Keratinocyte (primary cell): ENCODE data around the gene HDGFL2.

Experiments used
- CTCF ChIP-seq, 3 experiments: IDR thresholded peaks in 1 of 3; conservative IDR thresholded peaks in 1 of 3; optimal IDR thresholded peaks in 1 of 3; 2 replicates in 2 of 3; 3 replicates in 1 of 3; pipeline versions ENCODE3 to v1.5.1; 2011; ENCODE audit warnings: low read length in 3 of 3, mild to moderate bottlenecking in 3 of 3, moderate library complexity in 2 of 3, control low read depth in 1 of 3, inconsistent platforms in 1 of 3; ENCODE audit not compliant: insufficient read depth in 2 of 3; ENCODE audit errors: extremely low read depth in 1 of 3
- EZH2 ChIP-seq: IDR thresholded peaks from one replicate; pipeline ENCODE4 v1.6.1; 2012; ENCODE audit warnings: inconsistent platforms, mild to moderate bottlenecking, low read length, moderate library complexity

- TF ChIP-seq CTCF (optimal IDR thresholded peaks at IDR 0.05 in 1 of 3, IDR thresholded peaks at IDR 0.05 in 1 of 3, conservative IDR thresholded peaks at IDR 0.05 in 1 of 3; ENCODE audit: extremely low read depth in 1 of 3, insufficient read depth in 2 of 3, low read length in 3 of 3) (no peak), EZH2 (no peak)
Measured at GRCh38 chr19:4507150-4507452, 35.0 kb downstream of the HDGFL2 start.
